Tibial nerve (tissue), 4 donors: ENCODE results near the gene TRAPPC2L. TPM values are rescaled to one million over a fixed set of nuclear protein-coding genes. Genes with fewer than 3 reads are reported as not detected.

Experiments
- DNase-seq, 2 donors: peaks; one replicate each; pipeline ENCODE4 v3.0.0-alpha.2; 2019; ENCODE audit warnings: low spot score in 2 of 2
- H3K27ac ChIP-seq, 4 donors: fragments of 200-600 bp; sonication (generic) in 3 of 4; one replicate each; pipeline ENCODE4 v1.5.1; 2017 to 2019; ENCODE audit warnings: mild to moderate bottlenecking in 1 of 4
- H3K27me3 ChIP-seq, 2 donors: fragments of 200-600 bp; sonication (generic) in 1 of 2; one replicate each; pipeline versions ENCODE4 v1.5.1 to v1.6.0; 2017 to 2019
- H3K36me3 ChIP-seq, 3 donors: fragments of 200-600 bp; sonication (generic); one replicate each; pipeline ENCODE4 v1.5.1; 2018 to 2019
- H3K4me1 ChIP-seq, 4 donors: fragments of 200-600 bp; sonication (generic) in 3 of 4; one replicate each; pipeline ENCODE4 v1.5.1; 2017 to 2019
- H3K4me3 ChIP-seq, 4 donors: fragments of 200-600 bp; sonication (generic) in 3 of 4; one replicate each; pipeline ENCODE4 v1.5.1; 2017 to 2019; ENCODE audit warnings: mild to moderate bottlenecking in 1 of 4, moderate library complexity in 1 of 4
- H3K9me3 ChIP-seq, 4 donors: fragments of 200-600 bp; sonication (generic) in 3 of 4; one replicate each; pipeline ENCODE4 v1.5.1; 2017 to 2019
- CTCF ChIP-seq, 5 experiments: fragments of 200-600 bp in 3 of 5; fragments of 450-650 bp in 2 of 5; sonication (generic) in 3 of 5; IDR thresholded peaks; one replicate each; pipeline ENCODE4 v1.5.1; 2016 to 2019; ENCODE audit warnings: antibody characterized with exemption in 5 of 5, mild to moderate bottlenecking in 3 of 5, moderate library complexity in 2 of 5
- EP300 ChIP-seq, 2 donors: sonication (generic); formaldehyde crosslinking; IDR thresholded peaks; one replicate each; pipeline ENCODE4 v1.6.1; 2017; ENCODE audit warnings: antibody characterized with exemption in 2 of 2, mild to moderate bottlenecking in 1 of 2
- POLR2A ChIP-seq, 2 donors: fragments of 450-650 bp; IDR thresholded peaks; one replicate each; pipeline ENCODE4 v1.6.1; 2017; ENCODE audit warnings: antibody characterized with exemption in 2 of 2, mild to moderate bottlenecking in 2 of 2, moderate library complexity in 2 of 2
- WGBS, 2 donors: methylation state at CpG; one replicate each; pipeline ENCODE4 v1.1.5; 2018; 5-methylcytosine and 5-hydroxymethylcytosine counted together
- total RNA-seq, 4 donors: library from RNA; depleted of rRNA; stranded (reverse); fragments of >200 nt; gene quantifications; one replicate each; pipeline ENCODE4 v1.1.0, GENCODE V29; 2016

Gene TRAPPC2L
- total RNA-seq, 4 donors from 2014 or later: 18.0 to 36.6 (median 22.9) TPM

GRCh38 chr16:88855176-88855575 is 1.8 kb upstream of the TRAPPC2L start:
- peaks cover 0 to 52% (median 23%) of the 10 kb centered on the region in 4 donors for H3K4me1 ChIP-seq
- WGBS, 2 donors: 82% methylated on average over 8 of the region's 8 CpGs
- no peak overlapping the region for H3K4me3 ChIP-seq
- TF ChIP-seq CTCF (IDR thresholded peaks at IDR 0.05) (no peak), EP300 (IDR thresholded peaks at IDR 0.05) (no peak), POLR2A (IDR thresholded peaks at IDR 0.05) (no peak)
- H3K36me3 ChIP-seq: peaks cover 3 to 40% (median 9%) of the 10 kb centered on the region in 3 donors
- H3K9me3 ChIP-seq: no peaks in the 10 kb centered on the region
- no peak for DNase-seq
- H3K27me3 ChIP-seq: no peaks in the 10 kb centered on the region
- peak overlapping the region in 2 of 4 donors; percentile 10 to 92 for H3K27ac ChIP-seq

- no peak for DNase-seq
- peaks cover 0 to 52% (median 23%) of the 10 kb centered on the region in 4 donors for H3K4me1 ChIP-seq
- H3K27ac ChIP-seq: peak overlapping the region in 3 of 4 donors; percentile 83 to 92 (median 84)
- peak overlapping the region in 1 of 4 donors; percentile 100 for H3K4me3 ChIP-seq
- TF ChIP-seq EP300 (IDR thresholded peaks at IDR 0.05) (no peak), CTCF (IDR thresholded peaks at IDR 0.05) (no peak), POLR2A (IDR thresholded peaks at IDR 0.05) (no peak)
- H3K9me3 ChIP-seq: no peaks in the 10 kb centered on the region
- peaks cover 3 to 40% (median 14%) of the 10 kb centered on the region in 3 donors for H3K36me3 ChIP-seq
- H3K27me3 ChIP-seq: no peaks in the 10 kb centered on the region
- WGBS, 2 donors: 80 to 82% methylated on average over 13 of the region's 13 CpGs
These were observed 1.2 kb upstream of the TRAPPC2L start for GRCh38 chr16:88855736-88856121.

- Histone ChIP-seq H3K36me3 (peaks cover 3 to 40% (median 16%) of the 10 kb centered on the region in 3 donors), H3K9me3 (no peaks in the 10 kb centered on the region), H3K27ac (peak overlapping the region; percentile 64 to 92 (median 84)), H3K27me3 (no peaks in the 10 kb centered on the region), H3K4me3 (peak overlapping the region; percentile 58 to 100 (median 78)), H3K4me1 (peaks cover 0 to 52% (median 23%) of the 10 kb centered on the region in 4 donors)
- TF ChIP-seq EP300 (IDR thresholded peaks at IDR 0.05) (no peak), CTCF (IDR thresholded peaks at IDR 0.05) (no peak), POLR2A (IDR thresholded peaks at IDR 0.05) (no peak)
- 0 to 17% methylated on average over 6 to 15 of the region's 53 CpGs for WGBS, 2 donors
- no peak for DNase-seq
These were observed 652 bp upstream of the TRAPPC2L start for GRCh38 chr16:88856122-88856827.

- no peak for TF ChIP-seq POLR2A (IDR thresholded peaks at IDR 0.05)
- TF ChIP-seq CTCF (IDR thresholded peaks at IDR 0.05): peak; percentile 35 to 61 (median 53)
- WGBS, 2 donors: 14 to 15% methylated on average over 12 of the region's 12 CpGs
- H3K27me3 ChIP-seq: no peaks in the 10 kb centered on the region
- H3K4me3 ChIP-seq: peak overlapping the region; percentile 75 to 100 (median 86)
- peaks cover 0 to 52% (median 23%) of the 10 kb centered on the region in 4 donors for H3K4me1 ChIP-seq
- peak overlapping the region; percentile 64 to 92 (median 84) for H3K27ac ChIP-seq
- peak; percentile 30 to 73 for DNase-seq
- H3K9me3 ChIP-seq: no peaks in the 10 kb centered on the region
- H3K36me3 ChIP-seq: peaks cover 3 to 48% (median 22%) of the 10 kb centered on the region in 3 donors
These were observed 907 bp downstream of the TRAPPC2L start for GRCh38 chr16:88857728-88858339.
